Psoas muscle (tissue), 8 donors: ENCODE data around the gene PACS2. TPM values are rescaled to one million over a fixed set of nuclear protein-coding genes. Genes with fewer than 3 reads are reported as not detected.

Experiments used
- ATAC-seq, 4 donors: fragments of 200-7000 bp; cut with Tn5 transposase; one replicate each; pipeline ENCODE4 v1.9.1; 2020; ENCODE audit warnings: moderate library complexity in 3 of 4, mild to moderate bottlenecking in 2 of 4
- DNase-seq, 2 donors: peaks; one replicate each; pipeline ENCODE4 v3.0.0-alpha.2; 2020
- H3K27ac ChIP-seq: fragments of 200-600 bp; one replicate; pipeline ENCODE4 v1.8.0; 2022
- H3K27me3 ChIP-seq, 3 donors: fragments of 200-600 bp in 1 of 3; one replicate each; pipeline versions ENCODE4 v1.6.1 to v1.8.0; 2013 to 2022; ENCODE audit warnings: low read length in 2 of 3, mild to moderate bottlenecking in 2 of 3, moderate library complexity in 1 of 3; ENCODE audit not compliant: insufficient read depth in 3 of 3
- H3K36me3 ChIP-seq, 2 donors: fragments of 200-600 bp in 1 of 2; one replicate each; pipeline versions ENCODE4 v1.6.1 to v1.8.0; 2013 to 2022; ENCODE audit warnings: low read depth in 1 of 2, mild to moderate bottlenecking in 1 of 2, moderate library complexity in 1 of 2; ENCODE audit not compliant: insufficient read depth in 1 of 2
- H3K4me1 ChIP-seq: fragments of 200-600 bp; one replicate; pipeline ENCODE4 v1.8.0; 2022
- H3K4me3 ChIP-seq: fragments of 200-600 bp; one replicate; pipeline ENCODE4 v1.8.0; 2022; ENCODE audit warnings: mild to moderate bottlenecking
- H3K9me3 ChIP-seq: fragments of 200-600 bp; one replicate; pipeline ENCODE4 v1.8.0; 2022
- WGBS, 3 donors: extraction: QIAGEN DNeasy Blood & Tissue Kit; methylation state at CpG; one replicate each; pipeline versions ENCODE4 v1.1.6 to v1.1.7; 2013; 5-methylcytosine and 5-hydroxymethylcytosine counted together
- intact Hi-C, 2 donors: fragments of 100-400 bp; cut with DNase I; formaldehyde crosslinking; loops; one replicate each; pipeline versions ENCODE4 v1.11.0 to v1.14.2; 2022
- polyA plus RNA-seq, 3 donors: library from polyadenylated mRNA; stranded (reverse); fragments of 200-250 nt; gene quantifications; one replicate each; pipeline ENCODE4 v1.2.3, GENCODE V29; 2013
- total RNA-seq, 4 donors: library from RNA; stranded (reverse); fragmentation: NEBNext Ultra II Directional in 2 of 4; extraction: Animal tissue kit (Norgen Biotek cat#: 25700) in 2 of 4; gene quantifications; one replicate each; pipeline versions ENCODE4 v1.2.1 to v1.2.4, GENCODE V29; 2021 to 2023
- TF ChIP-seq, protein P1 (sequence below): fragments of 200-600 bp; IDR thresholded peaks from one replicate; pipeline ENCODE4 v1.8.0; 2022; ENCODE audit warnings: antibody characterized with exemption
- donor health status: healthy with polysubstance abuse.
- donor health status: DM: no; HTN: no; CAD: no; lungs with moderate emphysema.
- donor health status: Bipolar disorder and iron deficiency.
- donor health status: healthy.
- donor health status: DM: yes; HTN: yes; CAD: no.
- donor health status: DM: no; HTN: no; CAD: no.
- donor health status: DM: no; HTN: no; CAD: no.
- donor health status: DM: yes; HTN: yes; CAD: no.

PACS2 gene
- total and polyA plus RNA-seq, 7 donors, result 57.1 to 83.1 (median 72.8) TPM

- H3K4me1 ChIP-seq, result no peaks in the 10 kb centered on the region
Observed at GRCh38 chr14:105389976-105390848, 75.7 kb downstream of the PACS2 start.

DNA sequence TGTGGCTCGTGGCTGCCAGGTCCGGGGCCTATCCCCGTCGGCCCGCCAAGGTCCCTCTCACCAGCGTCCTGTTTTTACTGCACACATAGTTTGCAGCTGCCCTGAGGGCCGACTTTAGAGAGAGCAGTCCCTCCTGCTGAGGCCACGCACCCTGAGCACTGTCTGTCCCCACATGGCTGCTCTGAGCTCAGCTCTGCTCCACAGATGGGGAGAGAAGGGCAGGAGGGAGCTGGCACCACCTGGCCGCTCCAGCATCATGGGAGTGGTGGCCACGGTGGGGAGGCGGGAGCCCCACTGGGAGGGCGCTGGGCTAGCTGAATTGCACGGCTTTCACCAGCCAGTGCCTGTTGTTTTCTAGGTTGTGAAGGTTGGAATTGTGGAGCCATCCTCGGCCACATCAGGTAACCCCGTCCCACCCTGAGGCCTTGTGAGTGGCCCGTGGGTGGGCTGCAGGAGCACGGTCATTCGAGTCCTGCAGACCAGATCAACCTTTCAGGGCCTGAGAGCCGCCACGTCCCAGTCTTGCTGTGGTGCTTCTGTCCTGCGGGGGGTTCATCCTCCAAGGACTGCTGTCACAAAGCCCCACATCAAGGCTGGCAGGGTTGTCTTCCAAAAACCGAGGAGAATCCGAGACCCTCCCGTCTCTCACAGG is 76.4 kb downstream of the PACS2 start:
- intact Hi-C loops, result no loop called here
- no peak overlapping the region for H3K4me3 ChIP-seq
- WGBS, 3 donors, result 76 to 88% (median 82%) methylated on average over 23 to 24 of the region's 24 CpGs
- TF ChIP-seq, protein P1, sequence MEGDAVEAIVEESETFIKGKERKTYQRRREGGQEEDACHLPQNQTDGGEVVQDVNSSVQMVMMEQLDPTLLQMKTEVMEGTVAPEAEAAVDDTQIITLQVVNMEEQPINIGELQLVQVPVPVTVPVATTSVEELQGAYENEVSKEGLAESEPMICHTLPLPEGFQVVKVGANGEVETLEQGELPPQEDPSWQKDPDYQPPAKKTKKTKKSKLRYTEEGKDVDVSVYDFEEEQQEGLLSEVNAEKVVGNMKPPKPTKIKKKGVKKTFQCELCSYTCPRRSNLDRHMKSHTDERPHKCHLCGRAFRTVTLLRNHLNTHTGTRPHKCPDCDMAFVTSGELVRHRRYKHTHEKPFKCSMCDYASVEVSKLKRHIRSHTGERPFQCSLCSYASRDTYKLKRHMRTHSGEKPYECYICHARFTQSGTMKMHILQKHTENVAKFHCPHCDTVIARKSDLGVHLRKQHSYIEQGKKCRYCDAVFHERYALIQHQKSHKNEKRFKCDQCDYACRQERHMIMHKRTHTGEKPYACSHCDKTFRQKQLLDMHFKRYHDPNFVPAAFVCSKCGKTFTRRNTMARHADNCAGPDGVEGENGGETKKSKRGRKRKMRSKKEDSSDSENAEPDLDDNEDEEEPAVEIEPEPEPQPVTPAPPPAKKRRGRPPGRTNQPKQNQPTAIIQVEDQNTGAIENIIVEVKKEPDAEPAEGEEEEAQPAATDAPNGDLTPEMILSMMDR, result no peak
- H3K36me3 ChIP-seq, result peaks cover 0 to 29% of the 10 kb centered on the region in 2 donors
- no peaks in the 10 kb centered on the region for H3K4me1 ChIP-seq
- H3K9me3 ChIP-seq, result no peaks in the 10 kb centered on the region
- DNase-seq (no peak), ATAC-seq (no peak)
- no peaks in the 10 kb centered on the region for H3K27me3 ChIP-seq
- no peak overlapping the region for H3K27ac ChIP-seq

More at GRCh38 chr14:105389976-105390848, 75.7 kb downstream of the PACS2 start:
- Histone ChIP-seq H3K9me3 (no peaks in the 10 kb centered on the region), H3K36me3 (peaks cover 0 to 36% of the 10 kb centered on the region in 2 donors), H3K27me3 (no peaks in the 10 kb centered on the region), H3K4me3 (no peak overlapping the region), H3K27ac (peak overlapping the region; percentile 16)
- TF ChIP-seq, protein P1, result no peak
- 62 to 75% (median 62%) methylated on average over 27 of the region's 27 CpGs for WGBS, 3 donors
- intact Hi-C loops, result no loop called here
- DNase-seq (peak in 1 of 2 donors; percentile 49), ATAC-seq (peak in 2 of 4 donors; percentile 5 to 11)

DNA sequence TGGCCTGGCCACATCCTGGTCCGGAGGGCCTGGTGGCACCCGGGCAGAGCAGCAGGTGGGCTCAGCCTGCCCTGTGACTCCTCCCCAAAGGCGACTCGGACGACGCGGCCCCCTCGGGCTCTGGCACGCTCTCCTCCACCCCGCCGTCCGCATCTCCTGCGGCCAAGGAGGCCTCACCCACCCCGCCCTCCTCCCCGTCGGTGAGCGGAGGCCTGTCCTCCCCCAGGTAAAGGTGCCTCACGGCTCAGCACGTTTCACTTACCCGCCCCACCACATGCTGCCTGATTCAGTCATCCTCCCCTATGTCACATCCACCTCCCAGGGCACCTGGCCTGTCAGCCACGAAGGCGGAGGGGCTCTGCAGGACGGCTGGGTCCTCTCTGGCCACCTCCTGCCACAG is 77.0 kb downstream of the PACS2 start:
- 87 to 94% (median 88%) methylated on average over 10 to 23 of the region's 23 CpGs for WGBS, 3 donors
- no peak overlapping the region for H3K4me3 ChIP-seq

DNA sequence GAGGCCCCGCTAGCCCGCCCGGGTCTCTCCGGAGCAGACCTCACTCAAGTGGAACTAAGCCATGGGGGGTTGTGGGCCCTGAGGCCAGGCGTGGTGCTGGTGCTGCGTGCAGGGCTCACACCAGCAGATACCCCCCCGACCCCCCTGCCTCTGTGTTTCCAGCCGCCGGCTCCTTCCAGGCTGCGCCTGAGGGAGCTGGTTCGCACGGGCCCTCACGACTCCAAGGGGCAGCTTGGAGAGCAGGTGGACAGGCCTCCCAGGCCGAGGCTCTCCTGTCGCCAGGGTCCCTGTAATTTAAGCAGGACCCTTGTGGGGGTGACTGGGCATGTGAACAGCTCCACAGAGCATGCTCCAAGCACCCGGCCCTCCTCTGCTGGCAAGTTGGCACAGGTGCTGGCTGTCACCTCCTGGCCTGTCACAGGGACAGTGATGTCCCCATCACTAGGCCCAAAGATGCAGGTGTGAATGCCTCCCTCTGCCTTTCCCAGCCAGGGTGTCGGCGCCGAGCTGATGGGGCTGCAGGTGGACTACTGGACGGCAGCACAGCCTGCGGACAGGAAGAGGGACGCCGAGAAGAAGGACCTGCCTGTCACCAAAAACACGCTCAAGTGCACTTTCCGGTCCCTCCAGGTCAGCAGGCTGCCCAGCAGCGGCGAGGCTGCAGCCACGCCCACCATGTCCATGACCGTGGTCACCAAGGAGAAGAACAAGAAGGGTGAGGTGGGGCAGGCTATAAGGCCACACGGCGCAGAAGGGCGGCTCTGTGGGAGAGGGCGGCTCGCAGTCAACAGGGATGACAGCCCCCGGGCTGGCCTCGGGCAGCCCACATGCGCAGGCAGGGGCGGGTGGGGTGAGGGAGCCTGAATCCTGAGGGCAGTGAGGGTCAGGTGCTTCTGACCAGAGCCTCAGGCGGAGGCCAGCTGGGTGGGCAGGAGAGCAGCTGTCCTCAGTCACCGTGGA is 77.9 kb downstream of the PACS2 start:
- Histone ChIP-seq H3K36me3 (peaks cover 0 to 23% of the 10 kb centered on the region in 2 donors), H3K4me3 (no peak overlapping the region), H3K9me3 (no peaks in the 10 kb centered on the region), H3K27ac (no peak overlapping the region), H3K27me3 (no peaks in the 10 kb centered on the region), H3K4me1 (peaks cover under 1% of the 10 kb centered on the region)
- 91 to 94% (median 93%) methylated on average over 37 to 40 of the region's 40 CpGs for WGBS, 3 donors
- intact Hi-C loops, result no loop called here
- TF ChIP-seq, protein P1, result no peak
- no peak for ATAC-seq
- no peak for DNase-seq

More for the DNA sequence above, 77.0 kb downstream of the PACS2 start:
- Histone ChIP-seq H3K27me3 (no peaks in the 10 kb centered on the region), H3K9me3 (no peaks in the 10 kb centered on the region), H3K27ac (no peak overlapping the region), H3K4me1 (no peaks in the 10 kb centered on the region), H3K36me3 (peaks cover 0 to 27% of the 10 kb centered on the region in 2 donors)
- TF ChIP-seq, protein P1, result no peak
- DNase-seq (peak in 1 of 2 donors; percentile 47), ATAC-seq (no peak)
- intact Hi-C loops, result no loop called here
